Measurements from ENCODE around the gene TMC4.

GRCh38 chr19:54133312-54133956 is 39.5 kb downstream of the TMC4 start:
- TF ChIP-seq CTCF (IDR thresholded peaks at IDR 0.05) (no peak), POLR2AphosphoS5 (IDR thresholded peaks at IDR 0.05) (no peak), POLR2A (IDR thresholded peaks at IDR 0.05) (no peak)
